Smooth muscle cell (in vitro differentiated cells): ENCODE results near the gene TMEM117. TPM values are rescaled to one million over a fixed set of nuclear protein-coding genes. Genes with fewer than 3 reads are reported as not detected.
"Not testable (repeated sequence)": the region's sequence is repeated elsewhere in the genome, so short reads cannot be mapped to it uniquely, and the experiment has no call there.

ENCODE experiments used
- DNase-seq: peaks from one replicate; lab custom pipeline; 2025; ENCODE audit not compliant: unreplicated experiment; lab: John Stamatoyannopoulos, UW
- H2AFZ ChIP-seq: fragments of 200-600 bp; sonication (generic); 2 replicates; pipeline ENCODE4 v1.6.0; 2016; ENCODE audit warnings: antibody characterized with exemption, low read depth, mild to moderate bottlenecking
- H3F3A ChIP-seq: fragments of 200-600 bp; sonication (generic); 2 replicates; pipeline ENCODE4 v1.6.0; 2017; ENCODE audit warnings: antibody characterized with exemption, low read depth
- H3K27ac ChIP-seq: fragments of 200-600 bp; sonication (generic); 2 replicates; pipeline ENCODE4 v1.5.1; 2016; ENCODE audit warnings: low read depth, mild to moderate bottlenecking
- H3K27me3 ChIP-seq: fragments of 200-600 bp; sonication (generic); 2 replicates; pipeline ENCODE4 v1.6.1; 2016; ENCODE audit warnings: low read depth, mild to moderate bottlenecking
- H3K36me3 ChIP-seq: fragments of 200-600 bp; sonication (generic); 2 replicates; pipeline ENCODE4 v1.5.1; 2016; ENCODE audit warnings: low read depth
- H3K4me1 ChIP-seq: fragments of 200-600 bp; sonication (generic); 2 replicates; pipeline ENCODE4 v1.5.1; 2016; ENCODE audit warnings: low read depth
- H3K4me2 ChIP-seq: fragments of 200-600 bp; sonication (generic); 2 replicates; pipeline ENCODE4 v1.6.0; 2016; ENCODE audit warnings: mild to moderate bottlenecking
- H3K4me3 ChIP-seq: fragments of 200-600 bp; sonication (generic); 2 replicates; pipeline ENCODE4 v1.5.1; 2016; ENCODE audit warnings: mild to moderate bottlenecking
- H3K79me2 ChIP-seq: fragments of 200-600 bp; sonication (generic); 2 replicates; pipeline ENCODE4 v1.6.0; 2016; ENCODE audit warnings: low read depth, mild to moderate bottlenecking
- H3K9ac ChIP-seq: fragments of 200-600 bp; sonication (generic); 2 replicates; pipeline ENCODE4 v1.6.0; 2016; ENCODE audit warnings: low read depth
- H3K9me3 ChIP-seq: fragments of 200-600 bp; sonication (generic); replicated peaks from 2 replicates; pipeline ENCODE4 v1.5.1; 2016; ENCODE audit warnings: low read depth
- H4K20me1 ChIP-seq: fragments of 200-600 bp; sonication (generic); 2 replicates; pipeline ENCODE4 v1.6.0; 2016; ENCODE audit warnings: low read depth
- CTCF ChIP-seq: fragments of 200-600 bp; sonication (generic); IDR thresholded peaks from 2 replicates; pipeline ENCODE4 v1.5.1; 2017; ENCODE audit warnings: borderline replicate concordance, mild to moderate bottlenecking, antibody characterized with exemption; ENCODE audit not compliant: insufficient read depth, poor library complexity, severe bottlenecking
- WGBS: methylation state at CpG from one replicate; pipeline ENCODE4 v1.1.7; 2016; ENCODE audit warnings: low lambda C conversion rate; 5-methylcytosine and 5-hydroxymethylcytosine counted together
- polyA plus RNA-seq: library from polyadenylated mRNA; unstranded; fragments of >200 nt; fragmentation: Nextera tagmentation; extraction: Ambion mirVana; gene quantifications from 2 replicates; pipeline ENCODE4 v1.2.1, GENCODE V29; 2016
- total RNA-seq: library from RNA; depleted of rRNA; stranded (reverse); fragments of >200 nt; gene quantifications from 2 replicates; pipeline ENCODE4 v1.2.3, GENCODE V29; 2014

The TMEM117 gene
- total and polyA plus RNA-seq, 2 experiments from 2014 or later: 13.0 to 38.9 TPM

GRCh38 chr12:43858991-43859390, 23.1 kb downstream of the TMEM117 start:
- DNase-seq: no peak
- no peak overlapping the region for H3K9ac ChIP-seq
- H3K79me2 ChIP-seq: no peaks in the 10 kb centered on the region
- TF ChIP-seq CTCF: no peak
- no peak overlapping the region for H2AFZ ChIP-seq
- WGBS: 82% methylated on average over 6 of the region's 6 CpGs
- no peak overlapping the region for H3K27ac ChIP-seq
- H3K4me3 ChIP-seq: no peak overlapping the region
- H4K20me1 ChIP-seq: no peaks in the 10 kb centered on the region
- H3K9me3 ChIP-seq: no peaks in the 10 kb centered on the region
- no peaks in the 10 kb centered on the region for H3F3A ChIP-seq
- H3K36me3 ChIP-seq: no peaks in the 10 kb centered on the region
- H3K4me1 ChIP-seq: no peaks in the 10 kb centered on the region
- no peak overlapping the region for H3K4me2 ChIP-seq
- no peaks in the 10 kb centered on the region for H3K27me3 ChIP-seq

- Histone ChIP-seq H2AFZ (no peak overlapping the region), H3K4me1 (no peaks in the 10 kb centered on the region), H3F3A (no peaks in the 10 kb centered on the region), H3K9ac (no peak overlapping the region), H3K79me2 (no peaks in the 10 kb centered on the region), H3K27ac (peak overlapping the region; percentile 62), H3K9me3 (no peaks in the 10 kb centered on the region), H3K36me3 (no peaks in the 10 kb centered on the region), H3K27me3 (no peaks in the 10 kb centered on the region), H3K4me2 (peak overlapping the region; percentile 70), H3K4me3 (no peak overlapping the region), H4K20me1 (no peaks in the 10 kb centered on the region)
- no peak for DNase-seq
- TF ChIP-seq CTCF: no peak
- 68% methylated on average over 7 of the region's 7 CpGs for WGBS
These were observed 25.3 kb downstream of the TMEM117 start for GRCh38 chr12:43861015-43861839.

GRCh38 chr12:43861840-43862150, 25.9 kb downstream of the TMEM117 start:
- no peak overlapping the region for H3K9ac ChIP-seq
- WGBS: 68% methylated on average over 3 of the region's 3 CpGs
- no peaks in the 10 kb centered on the region for H4K20me1 ChIP-seq
- no peak for DNase-seq
- H3K9me3 ChIP-seq: no peaks in the 10 kb centered on the region
- no peak overlapping the region for H2AFZ ChIP-seq
- no peaks in the 10 kb centered on the region for H3K36me3 ChIP-seq
- H3K27me3 ChIP-seq: no peaks in the 10 kb centered on the region
- H3K4me1 ChIP-seq: no peaks in the 10 kb centered on the region
- TF ChIP-seq CTCF: no peak
- peak overlapping the region; percentile 62 for H3K27ac ChIP-seq
- peak overlapping the region; percentile 70 for H3K4me2 ChIP-seq
- H3K79me2 ChIP-seq: no peaks in the 10 kb centered on the region
- no peaks in the 10 kb centered on the region for H3F3A ChIP-seq
- no peak overlapping the region for H3K4me3 ChIP-seq

- Histone ChIP-seq H3K27me3 (no peaks in the 10 kb centered on the region), H2AFZ (no peak overlapping the region), H3K36me3 (no peaks in the 10 kb centered on the region), H3K4me1 (no peaks in the 10 kb centered on the region), H3F3A (no peaks in the 10 kb centered on the region), H4K20me1 (no peaks in the 10 kb centered on the region), H3K4me2 (no peak overlapping the region), H3K79me2 (no peaks in the 10 kb centered on the region), H3K27ac (no peak overlapping the region), H3K9me3 (no peaks in the 10 kb centered on the region), H3K4me3 (no peak overlapping the region), H3K9ac (no peak overlapping the region)
- 98% methylated on average over 23 of the region's 23 CpGs for WGBS
- no peak for TF ChIP-seq CTCF
- no peak for DNase-seq
These were observed 28.0 kb downstream of the TMEM117 start for GRCh38 chr12:43863770-43864366.

- 94% methylated on average over 5 of the region's 5 CpGs for WGBS
- DNase-seq, H3K4me3 ChIP-seq, H3K4me2 ChIP-seq, H3K79me2 ChIP-seq, H3K9me3 ChIP-seq, H3K9ac ChIP-seq, H2AFZ ChIP-seq, H3K27me3 ChIP-seq, H3K27ac ChIP-seq, H4K20me1 ChIP-seq, H3K36me3 ChIP-seq, H3F3A ChIP-seq, H3K4me1 ChIP-seq: not testable (repeated sequence)
These were observed 28.7 kb downstream of the TMEM117 start for GRCh38 chr12:43864557-43864956.
